Measurements from ENCODE around the gene DDOST. TPM values are rescaled to one million over a fixed set of nuclear protein-coding genes. Genes with fewer than 3 reads are reported as not detected.

DDOST gene
- total RNA-seq, 1 experiment from 2014 or later: 292 TPM

DNA sequence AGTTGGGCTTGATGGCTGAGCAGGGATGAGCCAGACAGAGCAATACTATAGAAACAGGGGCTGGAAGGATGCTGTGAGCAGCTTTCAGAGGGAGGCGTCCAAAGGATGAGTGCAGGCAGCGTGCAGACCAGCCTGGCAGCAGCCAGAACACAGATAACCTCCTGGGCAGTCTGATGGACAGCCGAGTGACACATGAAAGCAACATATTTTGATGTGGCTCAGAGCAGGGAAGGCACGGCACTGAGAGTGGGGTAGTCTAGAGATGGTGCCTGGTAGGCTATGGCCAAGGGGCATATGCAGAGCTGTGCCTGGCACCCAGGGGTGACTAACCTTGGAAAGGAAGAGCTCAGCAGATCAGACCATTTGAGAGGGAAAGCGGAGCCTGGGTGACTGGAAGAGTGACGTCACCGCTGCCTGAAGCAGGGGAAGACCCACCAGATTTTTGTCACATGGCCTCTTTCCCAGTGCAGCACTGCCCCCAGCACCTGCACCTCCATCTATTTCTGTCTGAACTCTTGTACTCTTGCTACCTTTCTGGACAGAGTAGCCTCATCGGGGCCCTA is 24.3 kb downstream of the DDOST start:
- peaks cover 12% of the 10 kb centered on the region for H3K4me1 Mint-ChIP-seq (ENCODE audit: insufficient read depth, unreplicated experiment)

DNA sequence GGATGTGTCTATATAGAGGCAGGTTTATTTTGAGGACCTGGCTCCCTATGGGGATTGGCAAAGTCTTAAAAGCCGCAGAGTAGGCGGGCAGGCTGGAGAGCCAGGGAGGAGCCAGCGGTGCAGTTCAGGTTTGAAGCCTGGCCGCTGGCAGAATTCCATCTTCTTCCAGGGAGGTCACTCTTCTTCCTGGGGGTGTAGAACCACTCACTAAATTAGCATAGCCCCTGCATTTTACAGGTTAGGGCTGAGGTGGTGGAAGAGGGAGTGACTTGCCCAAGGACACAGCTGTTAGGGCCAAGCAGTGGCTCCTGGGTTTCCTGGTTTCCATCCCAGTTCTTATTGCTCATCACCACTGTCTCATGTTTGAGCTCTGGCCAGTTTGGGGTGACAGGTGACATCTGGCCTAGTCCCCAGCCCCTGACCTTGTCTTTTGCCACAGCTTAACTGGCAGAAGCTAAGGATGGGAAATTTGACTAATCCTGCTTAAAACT is 26.5 kb downstream of the DDOST start:
- peak overlapping the region; percentile 77 for H3K4me3 Mint-ChIP-seq (ENCODE audit: unreplicated experiment)
- H3K27me3 Mint-ChIP-seq (ENCODE audit: insufficient read depth, unreplicated experiment): no peaks in the 10 kb centered on the region
- intact Hi-C loops (cut with micrococcal nuclease): loop anchor here (10.0 kb wide), 1 partner anchor 420 kb away; no protein-coding TSS in a partner anchor
- peaks cover 12% of the 10 kb centered on the region for H3K4me1 Mint-ChIP-seq (ENCODE audit: insufficient read depth, unreplicated experiment)
- POLR2A ChIA-PET: interaction anchor here (0.7 to 3.2 kb wide), 10 partner anchors 10 to 150 kb away, joined by 3 to 41 read pairs (median 6); partner anchors contain the start of genes CAMK2N1 and DDOST
- H3K27ac Mint-ChIP-seq (ENCODE audit: low read depth, unreplicated experiment): peak overlapping the region; percentile 69
- BruUV-seq (replicated peaks): no TSS peak
- no peaks in the 10 kb centered on the region for H3K9me3 Mint-ChIP-seq (ENCODE audit: unreplicated experiment)
- TF ChIP-seq, protein P1, sequence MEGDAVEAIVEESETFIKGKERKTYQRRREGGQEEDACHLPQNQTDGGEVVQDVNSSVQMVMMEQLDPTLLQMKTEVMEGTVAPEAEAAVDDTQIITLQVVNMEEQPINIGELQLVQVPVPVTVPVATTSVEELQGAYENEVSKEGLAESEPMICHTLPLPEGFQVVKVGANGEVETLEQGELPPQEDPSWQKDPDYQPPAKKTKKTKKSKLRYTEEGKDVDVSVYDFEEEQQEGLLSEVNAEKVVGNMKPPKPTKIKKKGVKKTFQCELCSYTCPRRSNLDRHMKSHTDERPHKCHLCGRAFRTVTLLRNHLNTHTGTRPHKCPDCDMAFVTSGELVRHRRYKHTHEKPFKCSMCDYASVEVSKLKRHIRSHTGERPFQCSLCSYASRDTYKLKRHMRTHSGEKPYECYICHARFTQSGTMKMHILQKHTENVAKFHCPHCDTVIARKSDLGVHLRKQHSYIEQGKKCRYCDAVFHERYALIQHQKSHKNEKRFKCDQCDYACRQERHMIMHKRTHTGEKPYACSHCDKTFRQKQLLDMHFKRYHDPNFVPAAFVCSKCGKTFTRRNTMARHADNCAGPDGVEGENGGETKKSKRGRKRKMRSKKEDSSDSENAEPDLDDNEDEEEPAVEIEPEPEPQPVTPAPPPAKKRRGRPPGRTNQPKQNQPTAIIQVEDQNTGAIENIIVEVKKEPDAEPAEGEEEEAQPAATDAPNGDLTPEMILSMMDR (IDR thresholded peaks at IDR 0.05; ENCODE audit: unreplicated experiment): no peak
- peak; percentile 79 for DNase-seq (ENCODE audit: unreplicated experiment)
- CTCF ChIA-PET: interaction anchor here (0.6 to 7.6 kb wide), 8 partner anchors 10 to 1243 kb away, joined by 3 to 55 read pairs (median 7); no protein-coding TSS in a partner anchor
- H3K36me3 Mint-ChIP-seq (ENCODE audit: insufficient read depth, unreplicated experiment): peaks cover 11% of the 10 kb centered on the region

More for the DNA sequence above, 24.3 kb downstream of the DDOST start:
- Mint-ChIP-seq H3K4me3 (ENCODE audit: unreplicated experiment) (peak overlapping the region; percentile 28), H3K27me3 (ENCODE audit: insufficient read depth, unreplicated experiment) (no peaks in the 10 kb centered on the region), H3K36me3 (ENCODE audit: insufficient read depth, unreplicated experiment) (peaks cover 28% of the 10 kb centered on the region), H3K9me3 (ENCODE audit: unreplicated experiment) (no peaks in the 10 kb centered on the region), H3K27ac (ENCODE audit: low read depth, unreplicated experiment) (no peak overlapping the region)
- ChIA-PET POLR2A (no interaction called here), CTCF (interaction anchor here (7.6 kb wide), 1 partner anchor 113 kb away, joined by 55 read pairs; no protein-coding TSS in a partner anchor)
- DNase-seq (ENCODE audit: unreplicated experiment): no peak
- intact Hi-C loops (cut with micrococcal nuclease): loop anchor here (10.0 kb wide), 1 partner anchor 422 kb away; no protein-coding TSS in a partner anchor
- BruUV-seq (replicated peaks): no TSS peak
- TF ChIP-seq, protein P1 (IDR thresholded peaks at IDR 0.05; ENCODE audit: unreplicated experiment): no peak

DNA sequence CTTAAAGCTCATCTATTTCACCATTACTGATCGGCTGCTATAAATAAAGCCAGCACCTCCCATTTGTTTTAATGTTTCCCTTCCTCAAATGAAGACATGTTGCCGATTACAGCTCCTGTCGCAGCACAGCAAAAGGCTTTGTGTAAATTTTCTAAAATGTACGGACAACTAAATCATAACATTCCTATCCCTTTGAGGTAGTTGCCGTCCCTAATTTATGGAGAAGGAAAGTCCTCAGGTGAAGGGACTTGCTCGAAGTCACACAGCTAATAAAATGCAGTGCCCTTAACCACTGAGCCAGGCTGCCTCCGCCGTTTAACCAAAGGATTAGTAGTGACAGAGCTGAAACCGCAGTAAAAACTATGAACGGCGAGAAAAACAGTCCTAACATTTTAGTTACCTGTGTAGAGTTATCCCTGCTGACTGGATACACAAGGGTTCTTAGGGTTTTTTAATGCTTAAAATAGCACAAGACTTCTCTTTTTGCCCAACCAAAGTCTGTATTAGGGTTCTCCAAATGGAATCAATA is 27.0 kb downstream of the DDOST start:
- POLR2A ChIA-PET: interaction anchor here (0.6 to 3.2 kb wide), 27 partner anchors 9 to 1680 kb away, joined by 3 to 41 read pairs (median 4); partner anchors contain the start of genes CAMK2N1, DDOST, KIF17 and MUL1
- CTCF ChIA-PET: interaction anchor here (0.6 to 7.6 kb wide), 16 partner anchors 9 to 700 kb away, joined by 3 to 55 read pairs (median 4); no protein-coding TSS in a partner anchor
- Mint-ChIP-seq H3K4me3 (ENCODE audit: unreplicated experiment) (peak overlapping the region; percentile 77), H3K27ac (ENCODE audit: low read depth, unreplicated experiment) (peak overlapping the region; percentile 69), H3K9me3 (ENCODE audit: unreplicated experiment) (no peaks in the 10 kb centered on the region), H3K36me3 (ENCODE audit: insufficient read depth, unreplicated experiment) (peaks cover 11% of the 10 kb centered on the region), H3K27me3 (ENCODE audit: insufficient read depth, unreplicated experiment) (no peaks in the 10 kb centered on the region), H3K4me1 (ENCODE audit: insufficient read depth, unreplicated experiment) (peaks cover 12% of the 10 kb centered on the region)
- intact Hi-C loops (cut with micrococcal nuclease): loop anchor here (10.0 kb wide), 1 partner anchor 419 kb away; no protein-coding TSS in a partner anchor
- TF ChIP-seq, protein P1 (IDR thresholded peaks at IDR 0.05; ENCODE audit: unreplicated experiment): no peak
- no peak for DNase-seq (ENCODE audit: unreplicated experiment)
- BruUV-seq (replicated peaks): TSS peak; percentile 57

Measured in MCF 10A (cell line).